ENCODE measurements around the gene ZDHHC21.

Gene ZDHHC21

GRCh38 chr9:14705079-14705478 is 11.8 kb upstream of the ZDHHC21 start:
- TF ChIP-seq CTCF (IDR thresholded peaks at IDR 0.05; ENCODE audit: borderline replicate concordance, extremely low read depth, low read length, poor library complexity, severe bottlenecking) (no peak), EZH2 (IDR thresholded peaks at IDR 0.05; ENCODE audit: borderline replicate concordance, low read depth, low read length, severe bottlenecking) (no peak)
- Histone ChIP-seq H3K36me3 (ENCODE audit: insufficient read depth, low read length) (no peaks in the 10 kb centered on the region), H4K20me1 (ENCODE audit: insufficient read depth, low read length) (no peaks in the 10 kb centered on the region), H3K4me3 (ENCODE audit: low read depth in 1 of 2, low read length in 2 of 2) (no peak overlapping the region), H3K9me3 (ENCODE audit: insufficient read depth, low read length, severe bottlenecking) (no peaks in the 10 kb centered on the region), H3K4me1 (ENCODE audit: insufficient read depth, low read length) (no peaks in the 10 kb centered on the region), H3K79me2 (ENCODE audit: insufficient read depth, low read length) (no peaks in the 10 kb centered on the region), H2AFZ (ENCODE audit: low read depth, low read length) (no peak overlapping the region), H3K9ac (ENCODE audit: low read depth, low read length) (no peak overlapping the region), H3K27me3 (ENCODE audit: insufficient read depth, low read length, poor library complexity) (no peaks in the 10 kb centered on the region), H3K4me2 (ENCODE audit: insufficient read depth, low read length) (no peak overlapping the region), H3K27ac (ENCODE audit: low read length) (no peak overlapping the region)
- DNase-seq (no peak), ATAC-seq (ENCODE audit: insufficient read depth, low read depth) (no peak)

- Histone ChIP-seq H3K27me3 (ENCODE audit: insufficient read depth, low read length, poor library complexity) (no peaks in the 10 kb centered on the region), H3K9me3 (ENCODE audit: insufficient read depth, low read length, severe bottlenecking) (no peaks in the 10 kb centered on the region), H3K27ac (ENCODE audit: low read length) (no peak overlapping the region), H3K4me3 (ENCODE audit: low read depth in 1 of 2, low read length in 2 of 2) (no peak overlapping the region), H3K9ac (ENCODE audit: low read depth, low read length) (no peak overlapping the region), H3K36me3 (ENCODE audit: insufficient read depth, low read length) (no peaks in the 10 kb centered on the region), H3K79me2 (ENCODE audit: insufficient read depth, low read length) (no peaks in the 10 kb centered on the region), H4K20me1 (ENCODE audit: insufficient read depth, low read length) (no peaks in the 10 kb centered on the region), H3K4me1 (ENCODE audit: insufficient read depth, low read length) (no peaks in the 10 kb centered on the region), H2AFZ (ENCODE audit: low read depth, low read length) (no peak overlapping the region), H3K4me2 (ENCODE audit: insufficient read depth, low read length) (no peak overlapping the region)
- DNase-seq = no peak
- no peak for TF ChIP-seq EZH2 (IDR thresholded peaks at IDR 0.05; ENCODE audit: borderline replicate concordance, low read depth, low read length, severe bottlenecking)
- no peak for TF ChIP-seq CTCF (IDR thresholded peaks at IDR 0.05; ENCODE audit: borderline replicate concordance, extremely low read depth, low read length, poor library complexity, severe bottlenecking)
- ATAC-seq (ENCODE audit: insufficient read depth, low read depth) = no peak
These were observed 11.0 kb upstream of the ZDHHC21 start for GRCh38 chr9:14704281-14704680.

GRCh38 chr9:14702200-14702720 is 9.0 kb upstream of the ZDHHC21 start:
- no peaks in the 10 kb centered on the region for H3K4me1 ChIP-seq (ENCODE audit: insufficient read depth, low read length)
- ATAC-seq (ENCODE audit: insufficient read depth, low read depth) (no peak), DNase-seq (no peak)
- H3K9me3 ChIP-seq (ENCODE audit: insufficient read depth, low read length, severe bottlenecking) = no peaks in the 10 kb centered on the region
- H3K4me2 ChIP-seq (ENCODE audit: insufficient read depth, low read length) = no peak overlapping the region
- no peak overlapping the region for H3K9ac ChIP-seq (ENCODE audit: low read depth, low read length)
- no peaks in the 10 kb centered on the region for H3K79me2 ChIP-seq (ENCODE audit: insufficient read depth, low read length)
- no peaks in the 10 kb centered on the region for H4K20me1 ChIP-seq (ENCODE audit: insufficient read depth, low read length)
- TF ChIP-seq CTCF (IDR thresholded peaks at IDR 0.05; ENCODE audit: borderline replicate concordance, extremely low read depth, low read length, poor library complexity, severe bottlenecking) (no peak), EZH2 (IDR thresholded peaks at IDR 0.05; ENCODE audit: borderline replicate concordance, low read depth, low read length, severe bottlenecking) (no peak)
- H3K27me3 ChIP-seq (ENCODE audit: insufficient read depth, low read length, poor library complexity) = no peaks in the 10 kb centered on the region
- H3K27ac ChIP-seq (ENCODE audit: low read length) = no peak overlapping the region
- no peak overlapping the region for H3K4me3 ChIP-seq (ENCODE audit: low read depth in 1 of 2, low read length in 2 of 2)
- no peaks in the 10 kb centered on the region for H3K36me3 ChIP-seq (ENCODE audit: insufficient read depth, low read length)
- H2AFZ ChIP-seq (ENCODE audit: low read depth, low read length) = no peak overlapping the region

All from DND-41 (cell line).